Lower leg skin (tissue), 3 donors: ENCODE measurements around the gene ZC3H12C.

Experiments used
- POLR2A ChIP-seq, 2 donors: fragments of 450-650 bp; IDR thresholded peaks; one replicate each; pipeline ENCODE4 v1.6.1; 2016 to 2017; ENCODE audit warnings: antibody characterized with exemption in 2 of 2, mild to moderate bottlenecking in 1 of 2, moderate library complexity in 1 of 2
- TF ChIP-seq, protein P1 (sequence below), 3 donors: fragments of 450-650 bp; IDR thresholded peaks; one replicate each; pipeline ENCODE4 v1.5.1; 2016; ENCODE audit warnings: antibody characterized with exemption in 3 of 3, mild to moderate bottlenecking in 3 of 3, moderate library complexity in 2 of 3

DNA sequence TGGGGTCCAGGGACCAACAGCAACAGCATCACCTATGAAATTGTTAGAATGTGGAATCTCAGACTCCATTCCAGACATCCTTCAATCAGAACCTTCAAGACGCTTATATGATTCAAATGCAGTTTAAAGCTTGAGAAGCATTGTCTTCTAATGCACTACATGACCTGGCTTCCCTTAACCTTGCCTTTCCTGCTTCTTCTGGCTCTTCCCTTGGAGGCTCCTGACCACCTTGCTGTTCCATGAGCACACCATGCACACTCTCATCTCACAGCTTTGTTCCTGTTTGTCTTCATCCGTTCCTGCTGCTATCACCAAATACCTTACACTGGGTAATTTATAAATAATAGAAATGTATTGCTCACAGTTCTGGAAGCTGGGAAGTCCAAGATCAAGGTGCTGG lies 26.1 kb downstream of the ZC3H12C start:
- TF ChIP-seq POLR2A (IDR thresholded peaks at IDR 0.05): no peak
- TF ChIP-seq, protein P1, sequence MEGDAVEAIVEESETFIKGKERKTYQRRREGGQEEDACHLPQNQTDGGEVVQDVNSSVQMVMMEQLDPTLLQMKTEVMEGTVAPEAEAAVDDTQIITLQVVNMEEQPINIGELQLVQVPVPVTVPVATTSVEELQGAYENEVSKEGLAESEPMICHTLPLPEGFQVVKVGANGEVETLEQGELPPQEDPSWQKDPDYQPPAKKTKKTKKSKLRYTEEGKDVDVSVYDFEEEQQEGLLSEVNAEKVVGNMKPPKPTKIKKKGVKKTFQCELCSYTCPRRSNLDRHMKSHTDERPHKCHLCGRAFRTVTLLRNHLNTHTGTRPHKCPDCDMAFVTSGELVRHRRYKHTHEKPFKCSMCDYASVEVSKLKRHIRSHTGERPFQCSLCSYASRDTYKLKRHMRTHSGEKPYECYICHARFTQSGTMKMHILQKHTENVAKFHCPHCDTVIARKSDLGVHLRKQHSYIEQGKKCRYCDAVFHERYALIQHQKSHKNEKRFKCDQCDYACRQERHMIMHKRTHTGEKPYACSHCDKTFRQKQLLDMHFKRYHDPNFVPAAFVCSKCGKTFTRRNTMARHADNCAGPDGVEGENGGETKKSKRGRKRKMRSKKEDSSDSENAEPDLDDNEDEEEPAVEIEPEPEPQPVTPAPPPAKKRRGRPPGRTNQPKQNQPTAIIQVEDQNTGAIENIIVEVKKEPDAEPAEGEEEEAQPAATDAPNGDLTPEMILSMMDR (IDR thresholded peaks at IDR 0.05): no peak
